ENCODE data around the gene MOGAT3.

MOGAT3 gene

GRCh38 chr7:101238226-101239182, 37.7 kb upstream of the MOGAT3 start:
- H3K4me1 ChIP-seq (ENCODE audit: control insufficient read depth, insufficient read depth, low read depth, low read length), result peaks cover 29% of the 10 kb centered on the region
- H2BK120ac ChIP-seq (ENCODE audit: low read depth, low read length), result no peak overlapping the region
- H2BK5ac ChIP-seq (ENCODE audit: low read depth, low read length, poor library complexity, severe bottlenecking), result no peak overlapping the region
- H3K23ac ChIP-seq (ENCODE audit: low read length in 2 of 2), result no peak overlapping the region
- no peak for DNase-seq
- no peaks in the 10 kb centered on the region for H3K27me3 ChIP-seq (ENCODE audit: control insufficient read depth in 1 of 2, insufficient read depth in 1 of 2, low read length in 2 of 2)
- H2BK15ac ChIP-seq (ENCODE audit: low read depth, poor library complexity, severe bottlenecking), result no peak overlapping the region
- H3K4me3 ChIP-seq (ENCODE audit: insufficient read depth in 1 of 2, low read depth in 1 of 2, low read length in 2 of 2), result peak overlapping the region in 1 of 2 experiments; percentile 50
- peak overlapping the region; percentile 56 for H3K9ac ChIP-seq (ENCODE audit: low read length)
- H3K4ac ChIP-seq (ENCODE audit: low read depth in 1 of 2, low read length in 2 of 2), result no peak overlapping the region
- H4K91ac ChIP-seq (ENCODE audit: low read length), result no peak overlapping the region
- H3K27ac ChIP-seq (ENCODE audit: low read length, poor library complexity, severe bottlenecking), result peak overlapping the region; percentile 27
- no peak overlapping the region for H2AK5ac ChIP-seq (ENCODE audit: low read length, severe bottlenecking)
- WGBS, result 93% methylated on average over 25 of the region's 28 CpGs
- no peak overlapping the region for H3K18ac ChIP-seq (ENCODE audit: low read depth in 1 of 2, low read length in 2 of 2)
- H3K36me3 ChIP-seq (ENCODE audit: control insufficient read depth in 1 of 2, insufficient read depth in 2 of 2, low read depth in 1 of 2, low read length in 2 of 2), result peaks cover 34 to 75% of the 10 kb centered on the region in 2 experiments
- H4K8ac ChIP-seq (ENCODE audit: low read length), result peak overlapping the region; percentile 19
- H3K79me1 ChIP-seq (replicated peaks; ENCODE audit: low read length, poor library complexity, severe bottlenecking), result peaks cover 26% of the 10 kb centered on the region
- H2BK12ac ChIP-seq (ENCODE audit: low read length in 2 of 2), result no peak overlapping the region
- no peak overlapping the region for H2AFZ ChIP-seq (ENCODE audit: low read depth, low read length)
- no peaks in the 10 kb centered on the region for H3K9me3 ChIP-seq (ENCODE audit: control insufficient read depth, low read length)
- no peak overlapping the region for H3K14ac ChIP-seq (ENCODE audit: low read length in 2 of 2)
- H3K4me2 ChIP-seq (ENCODE audit: low read length, poor library complexity, severe bottlenecking), result no peak overlapping the region

GRCh38 chr7:101237206-101238067, 36.6 kb upstream of the MOGAT3 start, which contains the start of gene CLDN15:
TSS of gene CLDN15 (minus strand) at chr7:101237802. CDS start at chr7:101237581, 221 bp downstream.
- no peak within 1 kb of the TSS for H2BK120ac ChIP-seq (ENCODE audit: low read depth, low read length)
- no peak within 1 kb of the TSS for H2BK12ac ChIP-seq (ENCODE audit: low read length in 2 of 2)
- H3K27me3 ChIP-seq (ENCODE audit: control insufficient read depth in 1 of 2, insufficient read depth in 1 of 2, low read length in 2 of 2), result no peaks in the 10 kb centered on the region
- H2BK5ac ChIP-seq (ENCODE audit: low read depth, low read length, poor library complexity, severe bottlenecking), result no peak within 1 kb of the TSS
- H3K4ac ChIP-seq (ENCODE audit: low read depth in 1 of 2, low read length in 2 of 2), result no peak within 1 kb of the TSS
- no peak within 1 kb of the TSS for H2BK15ac ChIP-seq (ENCODE audit: low read depth, poor library complexity, severe bottlenecking)
- H2AK5ac ChIP-seq (ENCODE audit: low read length, severe bottlenecking), result no peak within 1 kb of the TSS
- H3K18ac ChIP-seq (ENCODE audit: low read depth in 1 of 2, low read length in 2 of 2), result no peak within 1 kb of the TSS
- H3K79me1 ChIP-seq (replicated peaks; ENCODE audit: low read length, poor library complexity, severe bottlenecking), result peaks cover 26% of the 10 kb centered on the region
- peak within 1 kb of the TSS; percentile 19 for H4K8ac ChIP-seq (ENCODE audit: low read length)
- H3K27ac ChIP-seq (ENCODE audit: low read length, poor library complexity, severe bottlenecking), result no peak within 1 kb of the TSS
- DNase-seq, result peak; percentile 35
- H3K4me3 ChIP-seq (ENCODE audit: insufficient read depth in 1 of 2, low read depth in 1 of 2, low read length in 2 of 2), result peak within 1 kb of the TSS in 1 of 2 experiments; percentile 61
- H4K91ac ChIP-seq (ENCODE audit: low read length), result no peak within 1 kb of the TSS
- no peak within 1 kb of the TSS for H3K23ac ChIP-seq (ENCODE audit: low read length in 2 of 2)
- no peaks in the 10 kb centered on the region for H3K9me3 ChIP-seq (ENCODE audit: control insufficient read depth, low read length)
- H3K4me2 ChIP-seq (ENCODE audit: low read length, poor library complexity, severe bottlenecking), result no peak within 1 kb of the TSS
- peak within 1 kb of the TSS; percentile 82 for H3K9ac ChIP-seq (ENCODE audit: low read length)
- no peak within 1 kb of the TSS for H2AFZ ChIP-seq (ENCODE audit: low read depth, low read length)
- WGBS, result 81% methylated on average over 31 of the region's 31 CpGs
- no peak within 1 kb of the TSS for H3K14ac ChIP-seq (ENCODE audit: low read length in 2 of 2)
- H3K4me1 ChIP-seq (ENCODE audit: control insufficient read depth, insufficient read depth, low read depth, low read length), result peaks cover 29% of the 10 kb centered on the region
- H3K36me3 ChIP-seq (ENCODE audit: control insufficient read depth in 1 of 2, insufficient read depth in 2 of 2, low read depth in 1 of 2, low read length in 2 of 2), result peaks cover 28 to 72% of the 10 kb centered on the region in 2 experiments

GRCh38 chr7:101236292-101236835, 35.5 kb upstream of the MOGAT3 start:
- H2AFZ ChIP-seq (ENCODE audit: low read depth, low read length), result no peak overlapping the region
- H3K4ac ChIP-seq (ENCODE audit: low read depth in 1 of 2, low read length in 2 of 2), result no peak overlapping the region
- H3K36me3 ChIP-seq (ENCODE audit: control insufficient read depth in 1 of 2, insufficient read depth in 2 of 2, low read depth in 1 of 2, low read length in 2 of 2), result peaks cover 33 to 70% of the 10 kb centered on the region in 2 experiments
- H3K9me3 ChIP-seq (ENCODE audit: control insufficient read depth, low read length), result no peaks in the 10 kb centered on the region
- no peaks in the 10 kb centered on the region for H3K27me3 ChIP-seq (ENCODE audit: control insufficient read depth in 1 of 2, insufficient read depth in 1 of 2, low read length in 2 of 2)
- no peak overlapping the region for H2BK5ac ChIP-seq (ENCODE audit: low read depth, low read length, poor library complexity, severe bottlenecking)
- no peak overlapping the region for H3K27ac ChIP-seq (ENCODE audit: low read length, poor library complexity, severe bottlenecking)
- no peak overlapping the region for H3K23ac ChIP-seq (ENCODE audit: low read length in 2 of 2)
- H3K18ac ChIP-seq (ENCODE audit: low read depth in 1 of 2, low read length in 2 of 2), result no peak overlapping the region
- no peak overlapping the region for H3K4me2 ChIP-seq (ENCODE audit: low read length, poor library complexity, severe bottlenecking)
- H3K14ac ChIP-seq (ENCODE audit: low read length in 2 of 2), result no peak overlapping the region
- no peak overlapping the region for H2BK120ac ChIP-seq (ENCODE audit: low read depth, low read length)
- no peak overlapping the region for H2BK12ac ChIP-seq (ENCODE audit: low read length in 2 of 2)
- no peak overlapping the region for H4K8ac ChIP-seq (ENCODE audit: low read length)
- H4K91ac ChIP-seq (ENCODE audit: low read length), result no peak overlapping the region
- no peak overlapping the region for H2BK15ac ChIP-seq (ENCODE audit: low read depth, poor library complexity, severe bottlenecking)
- peaks cover 22% of the 10 kb centered on the region for H3K79me1 ChIP-seq (replicated peaks; ENCODE audit: low read length, poor library complexity, severe bottlenecking)
- H2AK5ac ChIP-seq (ENCODE audit: low read length, severe bottlenecking), result no peak overlapping the region
- no peak for DNase-seq
- 99% methylated on average over 21 of the region's 21 CpGs for WGBS
- H3K4me3 ChIP-seq (ENCODE audit: insufficient read depth in 1 of 2, low read depth in 1 of 2, low read length in 2 of 2), result no peak overlapping the region
- H3K9ac ChIP-seq (ENCODE audit: low read length), result no peak overlapping the region
- H3K4me1 ChIP-seq (ENCODE audit: control insufficient read depth, insufficient read depth, low read depth, low read length), result peaks cover 39% of the 10 kb centered on the region
